Activated CD4-positive, alpha-beta T cell treated with anti-CD3 and anti-CD28 coated beads, Interleukin-2, amount 10 ng/mL, durations not matched to agents 7 days and 5 days (primary cell): ENCODE data around the gene CEP112. TPM values are rescaled to one million over a fixed set of nuclear protein-coding genes. Genes with fewer than 3 reads are reported as not detected.

Source experiments
- CTCF ChIA-PET: fragments of 350-600 bp; sonication (Branson Sonifier 250); formaldehyde crosslinking; loops from one replicate; lab custom pipeline; 2021; ENCODE audit warnings: antibody characterized with exemption; lab: Charles Lee
- POLR2A ChIA-PET: fragments of 350-600 bp; sonication (Branson Sonifier 250); formaldehyde crosslinking; loops from one replicate; lab custom pipeline; 2021; ENCODE audit warnings: antibody characterized with exemption; lab: Charles Lee
- DNase-seq: peaks from one replicate; pipeline ENCODE4 v3.0.0-alpha.2; 2020
- H3K27ac Mint-ChIP-seq: one replicate; pipeline ENCODE4 v1.8.0; 2021; ENCODE audit warnings: mild to moderate bottlenecking, moderate library complexity, mixed read lengths
- H3K27me3 Mint-ChIP-seq: one replicate; pipeline ENCODE4 v1.8.0; 2021; ENCODE audit warnings: mixed read lengths
- H3K36me3 Mint-ChIP-seq: one replicate; pipeline ENCODE4 v1.8.0; 2021; ENCODE audit warnings: low read depth, mixed read lengths
- H3K4me1 Mint-ChIP-seq: one replicate; pipeline ENCODE4 v1.8.0; 2021; ENCODE audit warnings: mixed read lengths
- H3K4me3 Mint-ChIP-seq: one replicate; pipeline ENCODE4 v1.8.0; 2021; ENCODE audit warnings: mild to moderate bottlenecking, moderate library complexity, mixed read lengths
- H3K9me3 Mint-ChIP-seq: one replicate; pipeline ENCODE4 v1.8.0; 2021; ENCODE audit warnings: mixed read lengths
- total RNA-seq, 2 experiments: library from RNA; stranded (reverse); gene quantifications; one replicate each; pipeline ENCODE4 v1.2.3, GENCODE V29; 2021

CEP112 gene
- total RNA-seq, 2 experiments from 2014 or later = 4.0 to 4.2 TPM

DNA sequence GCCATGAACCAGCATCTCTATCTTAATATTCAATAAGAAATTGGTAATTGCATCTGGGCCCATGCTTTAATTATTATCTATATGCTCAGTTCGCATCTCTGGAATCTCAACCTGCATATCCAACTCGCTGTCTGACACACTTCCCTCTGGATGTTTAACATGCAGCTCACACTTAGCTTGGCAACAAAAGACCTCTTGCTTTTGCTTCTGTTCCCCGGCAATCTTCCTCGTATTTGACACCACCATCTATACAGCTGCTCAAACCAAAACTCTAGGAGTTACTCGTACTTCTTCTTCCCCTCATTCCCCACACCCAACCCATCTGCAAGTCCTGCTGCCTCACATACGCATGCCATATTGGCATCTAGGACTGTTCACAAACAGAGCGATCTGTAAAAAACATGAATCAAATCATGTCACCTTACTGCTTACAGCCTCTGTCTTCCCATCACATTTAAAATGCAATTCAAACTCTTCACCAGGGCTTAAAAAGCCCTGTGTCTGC, 300.6 kb downstream of the CEP112 start:
- no peak for DNase-seq
- ChIA-PET CTCF (no interaction called here), POLR2A (no interaction called here)
- Mint-ChIP-seq H3K4me3 (no peak overlapping the region), H3K27ac (no peak overlapping the region), H3K36me3 (no peaks in the 10 kb centered on the region), H3K4me1 (no peaks in the 10 kb centered on the region), H3K27me3 (peaks cover 2% of the 10 kb centered on the region), H3K9me3 (no peaks in the 10 kb centered on the region)

DNA sequence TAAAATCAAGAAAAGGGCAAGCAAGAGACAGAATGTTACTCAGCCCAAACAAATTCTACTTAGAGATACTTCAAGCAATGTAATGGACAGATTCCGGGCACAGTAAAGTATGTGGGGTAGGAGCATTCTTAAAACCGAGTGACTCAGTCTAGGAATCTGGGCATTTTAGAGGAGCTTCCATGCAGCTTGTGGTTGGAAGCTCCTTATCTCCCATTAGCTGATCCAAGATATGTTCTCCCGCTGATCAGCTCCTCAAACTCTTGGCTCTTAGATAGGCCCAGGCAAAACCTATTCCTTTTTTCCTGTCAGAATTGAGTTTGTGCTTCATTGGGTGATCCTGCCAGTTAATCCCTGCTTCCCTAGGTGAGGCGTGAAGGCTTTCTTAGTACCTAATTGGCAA, 303.3 kb downstream of the CEP112 start:
- Mint-ChIP-seq H3K9me3 (no peaks in the 10 kb centered on the region), H3K4me1 (no peaks in the 10 kb centered on the region), H3K4me3 (no peak overlapping the region), H3K36me3 (no peaks in the 10 kb centered on the region), H3K27ac (no peak overlapping the region), H3K27me3 (peaks cover 2% of the 10 kb centered on the region)
- DNase-seq = no peak
- CTCF ChIA-PET = no interaction called here
- POLR2A ChIA-PET = no interaction called here

DNA sequence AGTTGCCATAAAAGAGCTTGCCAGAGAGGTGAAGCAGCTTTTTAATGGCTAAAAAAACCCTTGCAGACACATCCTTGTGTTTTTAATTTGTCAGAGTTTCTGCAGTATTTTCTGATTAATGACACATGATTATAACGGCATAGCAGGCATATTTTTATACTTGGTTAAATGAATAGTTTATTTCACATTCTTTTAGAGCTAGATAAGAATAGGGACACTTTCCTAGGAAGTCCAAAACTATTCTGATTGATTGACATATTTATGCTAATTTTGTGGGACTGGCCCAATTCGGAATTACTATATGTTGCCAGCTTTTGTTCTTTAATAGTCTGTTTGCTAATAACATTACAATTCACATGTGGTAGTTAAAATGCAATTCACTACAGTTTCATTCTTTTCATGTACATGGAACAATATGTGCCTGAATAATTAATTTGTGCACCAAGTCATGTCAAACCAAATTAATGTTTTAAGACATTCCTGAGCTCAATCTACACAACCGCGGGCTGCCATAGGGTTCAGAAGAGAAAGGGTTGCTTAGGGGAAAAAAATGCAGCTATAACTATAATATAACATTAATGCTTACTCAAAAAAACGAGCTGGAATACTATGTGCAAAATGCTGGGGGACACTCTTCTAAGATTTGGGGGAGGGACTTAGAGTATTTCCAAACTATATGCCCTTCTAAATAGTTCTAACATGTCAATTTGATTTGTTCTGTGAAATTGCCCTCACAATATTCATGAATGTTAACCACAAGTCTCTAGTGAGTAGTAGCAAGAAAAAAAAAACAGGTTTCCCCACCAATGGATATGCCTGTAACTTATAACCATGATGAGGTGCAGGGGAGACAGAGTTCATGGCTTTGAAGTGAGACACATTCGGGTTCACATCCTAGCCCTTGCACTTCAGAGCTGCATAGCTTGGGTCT, 305.4 kb downstream of the CEP112 start:
- H3K4me1 Mint-ChIP-seq = no peaks in the 10 kb centered on the region
- CTCF ChIA-PET = interaction anchor here (1.0 kb wide), 1 partner anchor 9 kb away, joined by 3 read pairs; no protein-coding TSS in a partner anchor

DNA sequence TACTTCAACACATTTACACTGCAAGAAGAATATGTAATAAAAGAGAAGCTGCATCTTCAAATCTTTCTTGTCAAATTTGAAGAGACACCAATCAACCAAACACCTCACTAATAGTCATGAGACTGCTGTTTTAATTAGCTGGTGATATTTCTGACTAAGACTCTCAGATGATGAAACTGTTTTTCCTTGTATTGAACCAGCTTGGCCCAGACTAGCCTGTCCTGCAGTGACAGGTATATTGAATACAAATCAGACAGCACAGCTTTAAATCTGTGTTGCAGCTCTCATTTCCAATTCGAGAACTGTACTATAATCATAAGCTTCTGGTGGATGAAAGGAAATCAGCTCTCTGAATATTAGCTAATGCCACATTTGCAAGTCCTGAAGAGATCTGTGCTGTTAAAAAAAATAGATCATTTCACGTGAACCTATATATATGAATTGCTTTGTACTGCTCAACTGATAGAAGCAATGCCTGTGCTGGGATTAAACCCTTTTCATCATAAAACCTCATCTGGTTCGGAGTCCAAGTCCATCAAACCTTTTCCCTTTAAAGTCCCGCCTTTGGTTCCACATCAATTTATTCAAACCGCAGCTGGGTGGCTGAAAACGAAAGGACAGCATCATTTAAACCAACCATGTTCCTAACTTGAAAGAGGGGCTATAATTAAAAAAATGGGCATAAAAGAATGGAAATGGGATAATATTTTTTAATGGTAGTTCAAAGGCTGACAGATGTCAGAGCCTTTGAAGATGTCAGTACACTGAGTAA, 306.2 kb downstream of the CEP112 start:
- peaks cover 2% of the 10 kb centered on the region for H3K27me3 Mint-ChIP-seq
- H3K27ac Mint-ChIP-seq = no peak overlapping the region
- no peaks in the 10 kb centered on the region for H3K4me1 Mint-ChIP-seq
- H3K9me3 Mint-ChIP-seq = no peaks in the 10 kb centered on the region
- no peak for DNase-seq
- no peak overlapping the region for H3K4me3 Mint-ChIP-seq
- CTCF ChIA-PET = interaction anchor here (0.5 to 1.0 kb wide), 2 partner anchors 8 to 97 kb away, joined by 3 read pairs; no protein-coding TSS in a partner anchor
- H3K36me3 Mint-ChIP-seq = no peaks in the 10 kb centered on the region
- POLR2A ChIA-PET = interaction anchor here (0.7 kb wide), 1 partner anchor 83 kb away, joined by 3 read pairs; no protein-coding TSS in a partner anchor

More for the DNA sequence above, 305.4 kb downstream of the CEP112 start:
- POLR2A ChIA-PET = interaction anchor here (0.7 kb wide), 1 partner anchor 84 kb away, joined by 3 read pairs; no protein-coding TSS in a partner anchor
- Mint-ChIP-seq H3K27ac (no peak overlapping the region), H3K4me3 (no peak overlapping the region), H3K9me3 (no peaks in the 10 kb centered on the region), H3K36me3 (no peaks in the 10 kb centered on the region), H3K27me3 (peaks cover 2% of the 10 kb centered on the region)
- DNase-seq = no peak

DNA sequence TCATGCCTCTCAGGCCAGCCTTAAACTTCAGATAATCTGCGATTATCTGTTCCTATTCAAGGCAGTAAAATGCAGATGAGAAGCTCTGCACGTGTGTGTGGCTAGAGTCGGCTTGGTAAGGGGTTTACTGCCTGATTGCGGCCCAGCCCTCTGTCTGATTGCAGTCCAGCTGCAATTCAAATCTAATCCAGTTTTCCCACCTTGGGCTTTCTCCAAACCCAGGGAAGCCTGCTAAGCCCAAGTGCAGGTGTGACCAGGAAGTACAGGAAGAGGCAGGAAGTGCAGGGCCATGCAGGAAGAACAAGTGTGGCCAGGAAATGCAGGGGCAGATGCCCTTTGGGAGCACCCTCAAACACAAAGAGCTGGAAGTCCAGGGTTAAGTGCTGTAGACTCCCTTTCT, 314.9 kb downstream of the CEP112 start:
- ChIA-PET POLR2A (no interaction called here), CTCF (interaction anchor here (1.3 kb wide), 1 partner anchor 9 kb away, joined by 3 read pairs; no protein-coding TSS in a partner anchor)
- no peaks in the 10 kb centered on the region for H3K4me1 Mint-ChIP-seq
- H3K36me3 Mint-ChIP-seq = no peaks in the 10 kb centered on the region
- H3K27me3 Mint-ChIP-seq = peaks cover 13% of the 10 kb centered on the region
- H3K9me3 Mint-ChIP-seq = peaks cover 13% of the 10 kb centered on the region
- no peak overlapping the region for H3K27ac Mint-ChIP-seq
- no peak for DNase-seq
- no peak overlapping the region for H3K4me3 Mint-ChIP-seq

DNA sequence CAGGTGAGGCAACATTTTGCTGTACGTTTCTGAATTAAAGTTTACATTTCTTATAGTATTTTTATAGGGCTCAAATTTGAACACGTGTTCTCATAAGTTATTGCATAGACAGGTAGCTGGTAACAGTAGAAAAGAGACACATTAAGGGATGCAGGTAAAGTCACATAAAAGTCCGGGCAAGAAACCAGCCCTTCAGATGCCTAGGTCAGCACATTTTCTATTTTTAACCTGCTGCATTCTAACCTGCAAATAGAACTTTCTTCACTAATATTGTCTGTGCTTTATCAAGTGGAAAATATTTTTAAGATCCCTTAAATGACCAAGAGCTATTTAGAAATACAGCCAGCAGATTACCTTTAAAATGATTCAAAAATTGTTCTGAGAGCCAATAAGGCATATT, 323.1 kb downstream of the CEP112 start:
- ChIA-PET POLR2A (no interaction called here), CTCF (interaction anchor here (0.7 kb wide), 1 partner anchor 392 kb away, joined by 3 read pairs; no protein-coding TSS in a partner anchor)
- peaks cover 7% of the 10 kb centered on the region for H3K27me3 Mint-ChIP-seq
- no peaks in the 10 kb centered on the region for H3K36me3 Mint-ChIP-seq
- H3K9me3 Mint-ChIP-seq = no peaks in the 10 kb centered on the region
- H3K27ac Mint-ChIP-seq = no peak overlapping the region
- no peak for DNase-seq
- no peaks in the 10 kb centered on the region for H3K4me1 Mint-ChIP-seq
- H3K4me3 Mint-ChIP-seq = no peak overlapping the region

DNA sequence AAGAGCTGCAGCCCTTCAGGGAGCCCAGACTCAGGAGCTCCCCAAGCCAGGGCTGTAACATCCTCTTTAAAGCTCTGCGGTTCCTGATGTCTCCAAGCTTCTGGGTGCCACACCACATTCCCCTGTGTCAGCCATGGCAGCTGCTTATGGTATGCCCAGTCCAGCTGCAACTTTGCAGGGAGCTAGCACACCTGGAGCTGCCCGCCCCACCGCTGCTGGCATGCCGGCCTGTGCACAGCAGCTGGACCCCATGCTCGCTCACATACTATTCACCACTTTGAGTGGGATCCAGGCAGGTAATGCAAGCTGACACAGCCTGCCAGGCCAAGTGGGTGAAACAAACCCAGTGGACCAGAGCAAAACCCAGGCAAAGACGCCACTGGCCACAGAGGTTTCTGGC, 324.9 kb downstream of the CEP112 start:
- Mint-ChIP-seq H3K27ac (no peak overlapping the region), H3K27me3 (no peaks in the 10 kb centered on the region), H3K9me3 (no peaks in the 10 kb centered on the region), H3K4me3 (no peak overlapping the region), H3K4me1 (no peaks in the 10 kb centered on the region), H3K36me3 (no peaks in the 10 kb centered on the region)
- ChIA-PET CTCF (interaction anchor here (0.5 kb wide), 1 partner anchor 1869 kb away, joined by 3 read pairs; no protein-coding TSS in a partner anchor), POLR2A (no interaction called here)
- DNase-seq = no peak

DNA sequence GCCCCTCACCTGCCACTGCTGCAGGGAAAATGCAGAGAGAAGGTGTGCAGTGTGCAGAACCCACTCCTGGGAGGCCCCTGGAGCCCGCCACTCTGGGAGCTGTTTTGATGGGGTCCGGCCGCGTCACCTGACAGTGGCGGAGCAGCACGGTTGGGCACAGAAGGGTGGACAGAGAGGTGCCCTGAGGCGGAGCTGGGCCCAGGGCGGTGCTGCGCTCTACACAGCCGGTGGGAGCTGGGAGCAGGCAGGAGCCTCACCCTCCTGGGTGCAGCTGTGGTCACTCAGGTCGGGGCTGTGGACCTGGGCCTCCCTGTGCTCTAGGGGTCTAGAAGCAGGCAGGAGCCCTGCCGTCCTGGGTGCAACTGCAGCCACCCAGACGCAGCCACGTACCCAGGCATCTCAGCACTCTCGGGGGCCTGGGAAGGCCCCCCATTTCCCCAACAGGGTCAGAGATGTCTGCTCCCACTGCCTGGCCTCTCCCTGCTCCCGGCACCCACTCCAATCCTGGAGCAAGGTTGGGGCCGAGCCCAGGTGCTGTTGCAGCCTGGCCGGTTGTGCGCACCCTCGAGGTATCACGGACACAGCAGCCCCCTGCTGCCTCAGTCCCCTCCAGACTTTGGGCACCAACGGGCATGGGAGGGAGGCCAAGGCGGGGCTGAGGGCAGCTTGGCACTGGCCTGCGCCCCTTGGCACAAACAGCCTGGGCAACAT, 326.1 kb downstream of the CEP112 start:
- ChIA-PET POLR2A (no interaction called here), CTCF (interaction anchor here (1.2 kb wide), 1 partner anchor 11 kb away, joined by 3 read pairs; no protein-coding TSS in a partner anchor)
- Mint-ChIP-seq H3K4me3 (no peak overlapping the region), H3K27me3 (peaks cover 1% of the 10 kb centered on the region), H3K36me3 (no peaks in the 10 kb centered on the region), H3K27ac (no peak overlapping the region), H3K9me3 (no peaks in the 10 kb centered on the region), H3K4me1 (no peaks in the 10 kb centered on the region)
- DNase-seq = no peak

DNA sequence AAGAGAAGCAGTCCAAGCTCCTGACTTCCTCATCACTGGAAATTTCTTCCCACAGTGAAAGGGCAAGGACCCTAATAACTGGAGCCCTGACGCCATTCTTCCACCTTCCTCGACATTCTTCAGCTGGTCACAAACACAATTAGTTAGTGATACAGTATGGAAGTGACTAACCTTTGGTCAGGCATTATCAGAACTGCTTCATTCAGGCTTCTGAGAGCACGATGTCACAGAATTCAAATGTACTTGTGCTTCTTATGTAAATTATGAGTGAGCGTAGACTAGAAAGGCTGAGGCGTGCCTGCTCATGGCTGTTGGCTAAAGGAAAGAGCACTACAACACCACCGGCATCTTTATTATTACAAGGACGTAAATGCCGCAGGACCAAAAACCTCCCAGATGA, 327.5 kb downstream of the CEP112 start:
- no peaks in the 10 kb centered on the region for H3K36me3 Mint-ChIP-seq
- no peak for DNase-seq
- H3K27ac Mint-ChIP-seq = no peak overlapping the region
- H3K4me3 Mint-ChIP-seq = no peak overlapping the region
- no peaks in the 10 kb centered on the region for H3K4me1 Mint-ChIP-seq
- POLR2A ChIA-PET = no interaction called here
- CTCF ChIA-PET = no interaction called here
- H3K27me3 Mint-ChIP-seq = peaks cover 2% of the 10 kb centered on the region
- no peaks in the 10 kb centered on the region for H3K9me3 Mint-ChIP-seq

DNA sequence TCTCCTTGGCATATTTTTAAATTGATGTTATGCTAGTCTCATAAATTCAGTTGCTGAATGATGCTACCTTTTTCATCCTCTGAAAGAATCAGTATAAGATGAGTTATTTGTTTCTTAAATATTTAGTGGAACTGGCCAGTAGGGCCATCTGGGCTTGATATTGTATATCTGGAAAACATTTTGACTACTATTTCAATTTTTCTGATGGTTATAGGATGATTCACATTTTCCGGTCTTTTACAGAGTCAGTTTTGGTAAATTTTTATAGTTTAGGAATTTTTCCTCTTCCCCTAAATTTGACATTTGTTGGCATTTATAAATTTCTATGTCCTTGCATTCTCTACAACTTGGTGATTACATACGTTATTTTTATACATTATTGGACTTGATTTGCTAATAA, 334.2 kb downstream of the CEP112 start:
- CTCF ChIA-PET = no interaction called here
- no peak overlapping the region for H3K4me3 Mint-ChIP-seq
- no peaks in the 10 kb centered on the region for H3K4me1 Mint-ChIP-seq
- H3K27ac Mint-ChIP-seq = no peak overlapping the region
- POLR2A ChIA-PET = no interaction called here
- no peaks in the 10 kb centered on the region for H3K36me3 Mint-ChIP-seq
- no peaks in the 10 kb centered on the region for H3K9me3 Mint-ChIP-seq
- DNase-seq = no peak
- peaks cover 4% of the 10 kb centered on the region for H3K27me3 Mint-ChIP-seq

DNA sequence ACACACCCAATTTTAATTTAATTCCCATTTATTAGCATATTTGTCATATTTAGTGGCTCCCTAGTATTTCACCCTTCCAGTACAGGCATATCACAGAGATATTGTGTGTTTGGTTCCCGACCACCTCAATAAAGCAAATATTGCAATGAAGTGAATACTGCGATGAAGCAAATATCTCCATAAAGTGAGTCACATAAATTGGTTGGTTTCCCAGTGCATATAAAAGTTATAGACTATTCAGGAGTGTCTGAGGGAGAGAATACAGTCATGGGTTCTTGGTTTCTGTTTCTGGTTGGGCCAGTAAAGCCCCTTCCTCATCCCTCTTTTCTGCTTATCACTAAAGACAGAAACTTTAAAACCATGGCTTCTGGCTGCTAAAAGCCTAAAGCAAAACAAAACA, 335.1 kb downstream of the CEP112 start:
- H3K27me3 Mint-ChIP-seq = peaks cover 4% of the 10 kb centered on the region
- no peaks in the 10 kb centered on the region for H3K36me3 Mint-ChIP-seq
- CTCF ChIA-PET = no interaction called here
- no peaks in the 10 kb centered on the region for H3K4me1 Mint-ChIP-seq
- DNase-seq = no peak
- no peak overlapping the region for H3K27ac Mint-ChIP-seq
- H3K4me3 Mint-ChIP-seq = no peak overlapping the region
- H3K9me3 Mint-ChIP-seq = no peaks in the 10 kb centered on the region
- POLR2A ChIA-PET = no interaction called here

DNA sequence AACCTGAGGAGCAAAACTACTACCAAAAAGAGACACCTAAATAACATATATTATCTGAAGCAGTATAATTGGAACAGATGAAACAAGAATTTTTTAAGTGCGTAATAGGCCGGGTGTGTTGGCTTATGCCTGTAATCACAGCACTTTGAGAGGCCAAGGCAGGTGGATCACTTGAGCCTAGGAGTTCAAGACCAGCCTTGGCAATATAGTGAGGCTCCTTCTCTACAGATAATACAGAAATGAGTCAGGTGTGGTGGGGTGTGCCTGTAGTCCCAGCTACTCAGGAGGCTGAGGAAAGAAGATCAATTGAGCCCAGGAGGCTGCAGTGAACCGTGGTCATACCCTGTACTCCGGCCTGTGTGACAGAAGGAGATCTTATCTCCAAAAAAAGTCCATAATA, 336.3 kb downstream of the CEP112 start:
- H3K9me3 Mint-ChIP-seq = no peaks in the 10 kb centered on the region
- DNase-seq = no peak
- no peak overlapping the region for H3K27ac Mint-ChIP-seq
- no peaks in the 10 kb centered on the region for H3K4me1 Mint-ChIP-seq
- H3K4me3 Mint-ChIP-seq = no peak overlapping the region
- H3K27me3 Mint-ChIP-seq = peaks cover 2% of the 10 kb centered on the region
- ChIA-PET CTCF (no interaction called here), POLR2A (no interaction called here)
- no peaks in the 10 kb centered on the region for H3K36me3 Mint-ChIP-seq
